ENCODE measurements around the gene TAS2R60.
"Not testable (repeated sequence)": the region's sequence is repeated elsewhere in the genome, so short reads cannot be mapped to it uniquely, and the experiment has no call there.

TAS2R60 gene

GRCh38 chr7:143485500-143485899 is 42.2 kb downstream of the TAS2R60 start:
- no peak overlapping the region for H3K4me2 ChIP-seq (ENCODE audit: low read length)
- H3K4me1 ChIP-seq (ENCODE audit: control insufficient read depth, insufficient read depth, low read length), result peaks cover 13% of the 10 kb centered on the region
- no peaks in the 10 kb centered on the region for H3K9me3 ChIP-seq (replicated peaks; ENCODE audit: low read length)
- H3K27me3 ChIP-seq (ENCODE audit: control insufficient read depth, insufficient read depth, low read length), result no peaks in the 10 kb centered on the region
- H3K36me3 ChIP-seq (ENCODE audit: insufficient read depth, low read length), result no peaks in the 10 kb centered on the region
- no peak overlapping the region for H3K9ac ChIP-seq (ENCODE audit: low read depth, low read length)
- H3K4me3 ChIP-seq (ENCODE audit: low read length), result no peak overlapping the region

GRCh38 chr7:143486266-143486665 is 43.0 kb downstream of the TAS2R60 start:
- peaks cover 13% of the 10 kb centered on the region for H3K4me1 ChIP-seq (ENCODE audit: control insufficient read depth, insufficient read depth, low read length)
- H3K4me2 ChIP-seq (ENCODE audit: low read length); H3K9ac ChIP-seq (ENCODE audit: low read depth, low read length); H3K4me3 ChIP-seq (ENCODE audit: low read length); H3K27me3 ChIP-seq (ENCODE audit: control insufficient read depth, insufficient read depth, low read length); H3K36me3 ChIP-seq (ENCODE audit: insufficient read depth, low read length); H3K9me3 ChIP-seq (replicated peaks; ENCODE audit: low read length): not testable (repeated sequence)

GRCh38 chr7:143487061-143487460 is 43.8 kb downstream of the TAS2R60 start:
- H3K4me2 ChIP-seq (ENCODE audit: low read length), result no peak overlapping the region
- H3K27me3 ChIP-seq (ENCODE audit: control insufficient read depth, insufficient read depth, low read length), result no peaks in the 10 kb centered on the region
- no peak overlapping the region for H3K9ac ChIP-seq (ENCODE audit: low read depth, low read length)
- H3K9me3 ChIP-seq (replicated peaks; ENCODE audit: low read length), result no peaks in the 10 kb centered on the region
- no peak overlapping the region for H3K4me3 ChIP-seq (ENCODE audit: low read length)
- no peaks in the 10 kb centered on the region for H3K36me3 ChIP-seq (ENCODE audit: insufficient read depth, low read length)
- H3K4me1 ChIP-seq (ENCODE audit: control insufficient read depth, insufficient read depth, low read length), result peaks cover 19% of the 10 kb centered on the region

- no peaks in the 10 kb centered on the region for H3K9me3 ChIP-seq (replicated peaks; ENCODE audit: low read length)
- peaks cover 24% of the 10 kb centered on the region for H3K4me1 ChIP-seq (ENCODE audit: control insufficient read depth, insufficient read depth, low read length)
- no peaks in the 10 kb centered on the region for H3K36me3 ChIP-seq (ENCODE audit: insufficient read depth, low read length)
- no peaks in the 10 kb centered on the region for H3K27me3 ChIP-seq (ENCODE audit: control insufficient read depth, insufficient read depth, low read length)
- no peak overlapping the region for H3K4me3 ChIP-seq (ENCODE audit: low read length)
- no peak overlapping the region for H3K4me2 ChIP-seq (ENCODE audit: low read length)
- no peak overlapping the region for H3K9ac ChIP-seq (ENCODE audit: low read depth, low read length)
Observed at GRCh38 chr7:143487566-143487965, 44.3 kb downstream of the TAS2R60 start.

GRCh38 chr7:143490717-143491306 is 47.6 kb downstream of the TAS2R60 start:
- Histone ChIP-seq H3K9me3 (replicated peaks; ENCODE audit: low read length) (no peaks in the 10 kb centered on the region), H3K27me3 (ENCODE audit: control insufficient read depth, insufficient read depth, low read length) (no peaks in the 10 kb centered on the region), H3K4me2 (ENCODE audit: low read length) (no peak overlapping the region), H3K36me3 (ENCODE audit: insufficient read depth, low read length) (no peaks in the 10 kb centered on the region), H3K9ac (ENCODE audit: low read depth, low read length) (no peak overlapping the region), H3K4me1 (ENCODE audit: control insufficient read depth, insufficient read depth, low read length) (peaks cover 27% of the 10 kb centered on the region), H3K4me3 (ENCODE audit: low read length) (no peak overlapping the region)

GRCh38 chr7:143492043-143492471 is 48.8 kb downstream of the TAS2R60 start:
- Histone ChIP-seq H3K4me1 (ENCODE audit: control insufficient read depth, insufficient read depth, low read length) (peaks cover 24% of the 10 kb centered on the region), H3K4me2 (ENCODE audit: low read length) (peak overlapping the region; percentile 0), H3K36me3 (ENCODE audit: insufficient read depth, low read length) (no peaks in the 10 kb centered on the region), H3K27me3 (ENCODE audit: control insufficient read depth, insufficient read depth, low read length) (no peaks in the 10 kb centered on the region), H3K9me3 (replicated peaks; ENCODE audit: low read length) (no peaks in the 10 kb centered on the region), H3K4me3 (ENCODE audit: low read length) (no peak overlapping the region), H3K9ac (ENCODE audit: low read depth, low read length) (no peak overlapping the region)

- Histone ChIP-seq H3K4me1 (ENCODE audit: control insufficient read depth, insufficient read depth, low read length) (peaks cover 18% of the 10 kb centered on the region), H3K9ac (ENCODE audit: low read depth, low read length) (no peak overlapping the region), H3K27me3 (ENCODE audit: control insufficient read depth, insufficient read depth, low read length) (no peaks in the 10 kb centered on the region), H3K9me3 (replicated peaks; ENCODE audit: low read length) (no peaks in the 10 kb centered on the region), H3K4me3 (ENCODE audit: low read length) (no peak overlapping the region), H3K36me3 (ENCODE audit: insufficient read depth, low read length) (no peaks in the 10 kb centered on the region), H3K4me2 (ENCODE audit: low read length) (no peak overlapping the region)
Observed at GRCh38 chr7:143492799-143493739, 49.8 kb downstream of the TAS2R60 start.

GRCh38 chr7:143493751-143494150 is 50.5 kb downstream of the TAS2R60 start:
- H3K27me3 ChIP-seq (ENCODE audit: control insufficient read depth, insufficient read depth, low read length), result no peaks in the 10 kb centered on the region
- H3K4me1 ChIP-seq (ENCODE audit: control insufficient read depth, insufficient read depth, low read length), result peaks cover 18% of the 10 kb centered on the region
- H3K36me3 ChIP-seq (ENCODE audit: insufficient read depth, low read length), result no peaks in the 10 kb centered on the region
- H3K4me3 ChIP-seq (ENCODE audit: low read length), result no peak overlapping the region
- H3K9me3 ChIP-seq (replicated peaks; ENCODE audit: low read length), result no peaks in the 10 kb centered on the region
- no peak overlapping the region for H3K4me2 ChIP-seq (ENCODE audit: low read length)
- no peak overlapping the region for H3K9ac ChIP-seq (ENCODE audit: low read depth, low read length)
